HG03039 (cell line): Measurements from ENCODE around the gene PVRIG.
A peak's percentile ranks its signal among the peaks of the same experiment; 100 is the strongest.
"Not testable (repeated sequence)": the region's sequence is repeated elsewhere in the genome, so short reads cannot be mapped to it uniquely, and the experiment has no call there.

Experiments
- ATAC-seq: cut with Tn5 transposase; IDR thresholded peaks from one replicate; pipeline ENCODE4 v1.9.1; 2021; ENCODE audit warnings: mild to moderate bottlenecking, moderate library complexity; ENCODE audit not compliant: unreplicated experiment

The PVRIG gene

DNA sequence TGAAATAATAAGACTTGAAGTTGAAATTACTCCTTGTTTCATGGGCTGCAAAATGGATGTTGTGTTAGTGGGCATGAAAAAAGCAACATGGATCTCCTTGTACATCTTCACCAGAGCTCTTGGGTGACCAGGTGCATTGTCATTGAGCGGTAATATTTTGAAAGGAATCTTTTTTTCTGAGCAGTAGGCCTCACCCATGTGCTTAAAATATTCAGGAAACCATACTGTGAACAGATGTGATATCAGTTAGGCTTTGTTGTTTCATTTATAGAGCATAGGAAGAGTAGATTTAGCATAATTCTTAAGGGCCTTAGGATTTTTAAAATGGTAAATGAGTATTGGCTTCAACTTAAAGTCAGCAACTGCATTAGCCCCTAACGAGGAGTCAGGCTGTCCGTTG is 26.8 kb upstream of the PVRIG start:
- ATAC-seq, result no peak

GRCh38 chr7:100195222-100195621 is 24.5 kb upstream of the PVRIG start:
- no peak for ATAC-seq

- not testable (repeated sequence) for ATAC-seq
These were observed 23.8 kb upstream of the PVRIG start for GRCh38 chr7:100195901-100196322.

GRCh38 chr7:100198266-100198665 is 21.5 kb upstream of the PVRIG start:
- no peak for ATAC-seq

- no peak for ATAC-seq
These were observed 19.1 kb upstream of the PVRIG start for GRCh38 chr7:100200693-100201092.

GRCh38 chr7:100204454-100204853 is 15.3 kb upstream of the PVRIG start:
- ATAC-seq, result no peak

DNA sequence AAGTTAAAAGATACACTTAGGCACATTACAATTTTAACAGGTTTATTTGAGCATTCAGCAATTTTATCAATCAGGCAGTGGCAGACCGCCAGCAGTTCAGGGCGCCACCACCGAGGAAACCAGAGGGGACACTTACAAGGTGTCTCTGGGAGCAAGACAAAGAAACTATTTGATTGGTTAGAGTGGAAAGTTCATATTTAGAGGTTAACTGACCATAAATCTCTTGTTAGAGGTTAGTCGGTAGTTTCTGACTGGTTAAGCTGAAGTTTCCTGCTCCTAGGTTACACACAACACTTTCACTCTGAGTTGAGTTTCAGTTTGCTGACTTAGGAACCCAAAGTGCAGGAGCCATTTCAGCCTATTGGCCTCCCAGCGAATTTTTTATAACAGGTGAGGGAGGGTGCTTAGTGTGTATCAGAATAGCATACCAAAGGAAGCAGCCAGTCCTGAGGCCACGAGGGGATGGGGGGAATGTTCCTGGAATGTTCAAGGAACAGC is 10.8 kb upstream of the PVRIG start:
- peak; percentile 46 for ATAC-seq

DNA sequence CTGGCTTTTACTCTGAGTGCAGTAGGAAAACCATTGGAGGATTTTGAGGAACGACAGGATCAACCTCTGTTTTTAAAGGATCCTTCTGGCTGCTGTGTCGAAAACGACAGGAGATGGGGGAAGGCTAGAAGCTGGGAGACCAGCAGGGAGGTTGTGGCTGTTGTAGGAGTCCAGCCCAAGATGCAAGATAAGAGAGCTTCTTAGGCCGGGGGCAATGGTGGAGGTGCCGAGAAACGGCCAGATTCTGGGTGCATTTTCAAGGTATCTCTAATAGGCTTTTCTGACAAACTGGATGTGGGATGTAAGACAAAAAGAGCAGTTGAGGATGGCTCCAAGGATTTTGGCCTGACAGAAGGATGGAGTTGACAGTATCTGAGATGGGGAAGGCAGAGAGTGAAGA is 10.3 kb upstream of the PVRIG start:
- no peak for ATAC-seq

- ATAC-seq, result no peak
These were observed 8.9 kb upstream of the PVRIG start for GRCh38 chr7:100210805-100211204.

DNA sequence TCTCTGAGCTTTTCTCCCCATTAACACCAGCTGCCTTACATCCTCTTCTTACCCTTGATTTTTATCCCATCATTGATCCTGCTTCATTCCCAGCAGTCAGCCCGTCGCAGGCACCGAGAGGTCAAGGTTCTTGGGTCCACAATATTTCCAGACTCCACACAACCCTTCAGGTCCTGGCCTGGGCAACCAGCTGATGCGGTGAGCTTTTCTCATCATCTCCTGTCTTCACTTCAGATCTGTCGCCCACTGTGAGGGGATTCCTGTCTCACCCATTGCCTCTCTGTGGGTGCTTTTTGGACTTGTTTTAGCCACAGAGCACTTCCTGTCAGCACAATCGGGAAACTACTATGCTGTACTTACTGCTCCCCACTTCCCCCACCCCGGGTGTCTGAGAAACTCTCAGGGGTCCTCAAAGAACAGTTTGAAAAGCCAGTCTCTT is 8.4 kb upstream of the PVRIG start:
- ATAC-seq, result no peak

DNA sequence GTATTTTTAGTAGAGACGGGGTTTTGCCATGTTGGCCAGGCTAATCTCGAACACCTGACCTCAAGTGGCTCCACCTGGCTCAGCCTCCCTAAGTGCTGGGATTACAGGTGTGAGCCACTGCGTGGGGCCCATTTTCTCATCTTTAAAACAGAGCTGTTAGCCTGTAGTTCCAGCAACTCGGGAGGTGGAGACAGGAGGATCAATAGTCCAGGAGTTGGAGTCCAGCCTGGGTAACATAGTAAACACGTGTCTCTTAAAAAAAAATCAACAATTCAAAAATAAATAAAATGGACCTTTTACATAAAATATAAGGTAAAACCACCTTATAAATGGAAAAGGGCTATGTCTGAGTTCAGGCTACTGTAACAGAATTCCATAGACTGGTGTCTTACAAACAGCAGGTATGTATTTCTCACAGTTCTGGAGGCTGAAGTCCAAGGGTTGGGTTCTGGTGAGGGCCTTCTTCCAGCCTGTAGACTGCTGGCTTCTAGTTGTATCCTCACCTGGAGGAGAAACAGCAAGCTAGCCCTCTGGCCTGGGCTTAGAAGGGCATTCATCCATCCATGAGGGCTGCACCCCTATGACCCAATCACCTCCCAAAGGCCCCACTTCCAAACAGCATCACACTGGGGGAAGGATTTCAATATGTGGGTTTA is 7.0 kb upstream of the PVRIG start:
- no peak for ATAC-seq

DNA sequence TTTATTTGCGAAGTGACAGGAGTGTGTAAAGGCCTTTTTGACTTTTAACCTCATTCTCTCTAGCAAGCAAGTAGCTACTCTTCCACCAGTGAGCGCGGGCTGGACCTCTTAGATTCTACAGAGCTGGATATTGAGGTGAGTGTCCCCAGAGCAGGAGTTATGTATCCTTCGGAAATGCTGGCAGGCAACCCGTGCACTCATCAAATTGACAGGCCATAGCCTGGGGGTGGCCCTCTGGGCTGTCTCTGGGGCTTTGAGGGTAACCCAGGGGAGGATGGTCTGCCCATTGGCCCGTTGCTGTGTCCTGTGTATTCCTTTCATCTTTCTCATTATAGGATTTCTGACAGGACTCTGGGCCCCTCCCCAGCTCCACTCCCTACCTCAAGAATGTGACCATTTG is 6.1 kb upstream of the PVRIG start:
- ATAC-seq, result no peak

- ATAC-seq, result not testable (repeated sequence)
These were observed 5.4 kb upstream of the PVRIG start for GRCh38 chr7:100214356-100214755.

DNA sequence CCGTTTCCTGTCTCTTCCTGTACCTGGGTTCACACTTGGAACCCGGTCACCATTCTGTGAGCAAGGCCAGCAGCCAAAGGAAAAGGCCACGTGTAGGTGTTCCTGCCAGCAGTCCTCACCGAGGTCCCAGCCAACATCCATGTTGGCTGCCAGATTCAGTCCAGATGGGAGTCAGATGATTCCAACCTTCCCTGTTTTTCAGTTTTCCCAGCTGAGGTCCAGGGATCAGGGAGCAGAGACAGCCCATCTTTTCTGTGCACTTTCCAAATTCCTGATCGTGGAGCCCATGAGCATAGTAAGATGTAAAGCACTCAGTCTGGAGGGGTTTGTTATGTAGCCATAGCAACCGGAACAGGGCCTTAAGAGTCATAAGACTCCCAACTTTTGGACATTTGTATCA is 3.9 kb upstream of the PVRIG start:
- ATAC-seq, result no peak

GRCh38 chr7:100217934-100218333 is 1.8 kb upstream of the PVRIG start:
- not testable (repeated sequence) for ATAC-seq

- no peak for ATAC-seq
These were observed 445 bp upstream of the PVRIG start for GRCh38 chr7:100219271-100219737.

DNA sequence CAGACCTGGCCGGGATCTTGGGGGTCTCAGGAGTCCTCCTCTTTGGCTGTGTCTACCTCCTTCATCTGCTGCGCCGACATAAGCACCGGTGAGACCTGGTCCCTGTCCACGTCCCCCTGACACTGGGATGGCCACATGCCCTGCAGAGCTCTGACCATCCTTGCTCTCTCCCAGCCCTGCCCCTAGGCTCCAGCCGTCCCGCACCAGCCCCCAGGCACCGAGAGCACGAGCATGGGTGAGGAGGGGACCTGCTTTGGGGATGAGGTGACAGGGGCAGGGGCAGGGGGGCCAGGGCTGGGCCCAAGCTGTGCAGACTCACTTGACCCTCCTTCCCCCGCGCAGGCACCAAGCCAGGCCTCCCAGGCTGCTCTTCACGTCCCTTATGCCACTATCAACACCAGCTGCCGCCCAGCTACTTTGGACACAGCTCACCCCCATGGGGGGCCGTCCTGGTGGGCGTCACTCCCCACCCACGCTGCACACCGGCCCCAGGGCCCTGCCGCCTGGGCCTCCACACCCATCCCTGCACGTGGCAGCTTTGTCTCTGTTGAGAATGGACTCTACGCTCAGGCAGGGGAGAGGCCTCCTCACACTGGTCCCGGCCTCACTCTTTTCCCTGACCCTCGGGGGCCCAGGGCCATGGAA is 959 bp downstream of the PVRIG start:
- no peak for ATAC-seq

- no peak for ATAC-seq
These were observed 1.5 kb downstream of the PVRIG start for GRCh38 chr7:100221231-100221718.

- no peak for ATAC-seq
These were observed 2.2 kb downstream of the PVRIG start for GRCh38 chr7:100221767-100222444.

DNA sequence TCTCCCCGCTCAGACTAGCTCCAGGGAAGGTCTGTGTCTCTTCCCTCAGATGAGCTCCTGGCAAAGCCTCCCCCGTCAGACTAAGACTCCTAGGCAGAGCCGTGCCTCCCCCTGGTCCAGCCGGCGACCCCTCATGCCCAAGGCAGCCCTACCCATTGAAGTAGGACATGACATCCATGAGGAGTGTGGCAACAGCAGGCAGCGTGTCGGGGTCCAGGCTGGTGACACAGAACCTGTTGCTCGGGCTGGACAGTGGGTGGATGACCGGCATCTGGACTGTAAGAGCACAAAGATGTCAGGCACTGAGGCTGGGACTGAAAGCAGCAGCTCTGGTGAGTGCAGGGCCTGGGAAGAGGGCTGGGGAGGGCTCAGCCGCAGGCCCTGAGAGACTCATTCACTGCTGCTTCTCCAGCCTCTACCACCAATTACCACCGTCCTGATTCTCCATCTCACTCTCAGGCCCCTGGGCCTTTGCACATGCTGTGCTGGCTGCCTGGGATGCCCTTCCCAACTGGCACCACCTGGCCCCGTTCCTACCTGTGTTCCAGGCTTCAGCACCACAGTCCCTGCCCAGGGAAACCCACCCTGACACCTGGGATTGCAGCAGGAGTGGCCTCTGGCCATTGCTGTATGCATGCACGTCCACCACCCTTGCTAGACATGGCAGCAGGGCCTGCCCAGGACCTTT is 2.8 kb downstream of the PVRIG start:
- ATAC-seq, result no peak

- not testable (repeated sequence) for ATAC-seq
These were observed 3.7 kb downstream of the PVRIG start for GRCh38 chr7:100223376-100223927.
